NCI-H146 treated with DMSO at 0.1 percent for 48 hours (cell line): Measurements from ENCODE around the gene KSR1.

Experiments
- DNase-seq: peaks from one replicate; lab custom pipeline; 2025; ENCODE audit not compliant: unreplicated experiment; lab: John Stamatoyannopoulos, UW

The KSR1 gene

DNA sequence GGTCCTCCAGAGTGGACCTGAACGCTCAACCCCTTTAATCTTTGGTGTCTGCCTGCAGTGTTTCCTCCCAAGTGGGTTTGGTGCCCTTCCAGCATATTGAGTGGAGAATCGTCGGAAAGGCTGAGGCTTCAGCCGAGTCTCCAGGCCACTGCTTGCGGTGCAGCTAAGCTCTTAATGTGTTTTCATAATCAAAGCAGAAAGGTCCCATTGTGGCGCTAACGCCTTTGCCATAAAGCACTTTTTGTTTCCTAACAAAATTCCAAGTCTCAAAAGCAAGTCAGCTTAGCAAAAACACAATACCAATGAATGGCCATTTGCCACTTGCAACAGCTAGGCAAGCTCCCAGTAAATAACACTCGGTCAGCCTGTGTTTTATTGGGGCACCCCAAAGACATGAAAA is 57.6 kb downstream of the KSR1 start:
- no peak for DNase-seq

DNA sequence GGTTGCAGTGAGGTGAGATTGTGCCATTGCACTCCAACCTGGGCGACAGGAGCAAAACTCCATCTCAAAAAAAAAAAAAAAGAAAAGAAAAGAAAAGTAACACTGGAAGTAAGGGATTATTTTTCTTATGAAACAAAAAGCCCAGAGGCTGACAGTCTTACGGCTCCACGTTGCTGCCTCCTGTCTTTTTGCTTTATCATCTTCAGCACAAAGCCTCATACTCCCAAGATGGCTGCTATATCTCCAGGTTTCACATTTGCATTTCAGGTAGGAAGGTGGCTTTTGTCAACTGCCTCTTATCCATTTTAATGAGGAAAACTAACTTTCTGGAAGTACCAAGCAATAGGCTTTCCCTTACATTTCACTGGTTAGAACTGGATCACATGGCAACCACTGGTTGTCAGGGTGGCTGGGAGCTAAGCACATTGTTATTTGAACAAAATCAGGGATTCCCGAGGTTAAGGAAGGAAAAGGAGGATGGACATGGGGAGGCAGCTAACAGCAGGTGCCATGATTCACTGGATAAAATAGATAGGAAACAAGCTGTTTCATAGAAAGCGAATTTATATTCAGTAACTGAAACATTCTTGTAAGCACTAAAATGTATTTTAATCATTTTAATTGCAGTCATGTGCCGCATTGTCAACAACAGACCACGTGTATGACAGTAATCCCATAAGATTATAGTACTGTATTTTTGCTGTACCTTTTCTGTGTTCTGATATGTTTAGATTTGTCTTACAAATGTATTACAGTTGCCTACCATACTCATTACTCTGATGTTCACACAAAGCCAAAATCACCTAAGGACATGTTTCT is 58.6 kb downstream of the KSR1 start:
- no peak for DNase-seq

DNA sequence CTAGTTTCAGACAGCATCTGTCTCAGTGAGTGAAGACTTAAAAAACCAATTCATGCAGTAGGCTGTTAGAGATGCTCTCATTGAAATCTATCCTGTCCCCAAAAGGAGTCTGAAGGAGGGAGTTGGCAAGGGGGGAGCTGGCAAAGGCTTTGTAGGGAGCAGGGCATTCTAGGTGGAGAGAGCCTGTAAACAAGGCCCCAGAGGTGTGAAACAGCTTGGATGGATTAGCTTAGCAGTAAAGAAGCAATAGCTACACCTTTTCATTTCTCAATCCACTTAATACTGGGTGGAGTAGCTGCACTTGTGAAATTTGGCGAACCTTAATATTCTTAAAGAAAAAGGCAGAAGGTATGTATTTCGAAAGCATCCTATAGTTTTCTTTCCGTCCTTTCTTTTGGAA is 61.8 kb downstream of the KSR1 start:
- no peak for DNase-seq

DNA sequence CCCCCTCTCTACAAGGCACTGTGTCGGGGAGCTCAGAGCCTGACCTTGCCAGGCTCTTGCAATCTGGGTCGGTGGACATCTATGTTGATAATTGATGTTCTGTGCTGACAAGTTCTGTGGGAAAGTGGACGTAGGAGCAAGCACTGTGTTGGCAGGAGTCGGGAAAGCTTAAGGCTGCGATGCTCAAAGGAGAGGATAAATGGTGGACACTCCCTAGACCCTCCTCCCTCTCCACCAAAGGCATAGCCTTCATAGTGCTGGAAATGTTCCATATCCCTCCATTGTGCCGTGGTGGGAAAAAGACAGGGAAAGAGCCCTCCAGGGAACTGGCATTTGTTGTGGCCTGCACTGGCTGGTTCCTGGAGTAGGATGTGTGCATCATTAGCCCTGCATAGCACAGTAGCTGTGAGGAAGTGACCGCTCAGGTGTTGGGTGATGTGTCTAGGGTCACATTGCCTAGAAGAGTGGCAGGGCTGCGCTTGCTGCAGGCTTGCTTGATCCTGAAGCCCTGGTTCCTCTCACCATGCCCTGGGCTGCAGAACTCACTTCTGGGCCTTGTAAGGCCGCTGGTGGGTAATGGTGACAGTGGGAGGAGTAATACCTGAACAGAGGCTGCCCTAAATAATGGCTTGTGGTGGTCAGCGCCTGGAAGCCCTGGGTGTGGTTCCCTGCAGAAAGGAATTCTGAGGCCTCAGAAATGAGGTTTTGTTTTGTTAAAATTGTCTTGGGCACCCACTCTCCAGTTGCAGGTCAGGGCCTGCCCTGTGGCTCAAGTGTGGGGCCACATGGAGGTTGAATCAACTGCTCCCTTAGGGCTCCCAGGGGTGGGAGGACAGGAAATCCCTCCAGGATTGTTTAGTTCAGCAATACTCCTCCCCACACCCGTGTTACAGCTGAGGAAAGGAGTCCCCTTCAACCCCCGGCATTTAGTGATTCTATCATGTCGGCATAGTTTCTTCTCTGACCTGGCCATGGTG is 62.6 kb downstream of the KSR1 start:
- DNase-seq = no peak

DNA sequence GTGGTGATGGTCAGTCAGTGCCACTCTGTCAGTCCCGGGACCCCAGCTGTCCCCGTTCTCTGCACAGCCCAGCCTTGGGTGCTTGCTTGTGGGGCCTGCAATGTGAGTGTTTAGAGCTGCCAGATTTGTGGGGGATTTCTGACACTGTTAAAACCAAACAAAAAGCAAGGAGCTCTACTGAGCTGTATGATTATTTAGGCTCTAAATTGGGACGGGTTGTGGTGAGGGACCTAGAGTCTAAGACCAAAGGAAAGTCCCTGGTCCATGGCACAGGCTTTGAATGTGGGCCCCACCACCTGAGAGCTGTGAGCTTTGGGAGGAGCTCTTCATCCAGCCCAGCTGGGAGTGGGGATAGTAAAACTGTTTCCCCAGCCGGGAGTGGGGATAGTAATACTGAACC is 63.3 kb downstream of the KSR1 start:
- DNase-seq = no peak

DNA sequence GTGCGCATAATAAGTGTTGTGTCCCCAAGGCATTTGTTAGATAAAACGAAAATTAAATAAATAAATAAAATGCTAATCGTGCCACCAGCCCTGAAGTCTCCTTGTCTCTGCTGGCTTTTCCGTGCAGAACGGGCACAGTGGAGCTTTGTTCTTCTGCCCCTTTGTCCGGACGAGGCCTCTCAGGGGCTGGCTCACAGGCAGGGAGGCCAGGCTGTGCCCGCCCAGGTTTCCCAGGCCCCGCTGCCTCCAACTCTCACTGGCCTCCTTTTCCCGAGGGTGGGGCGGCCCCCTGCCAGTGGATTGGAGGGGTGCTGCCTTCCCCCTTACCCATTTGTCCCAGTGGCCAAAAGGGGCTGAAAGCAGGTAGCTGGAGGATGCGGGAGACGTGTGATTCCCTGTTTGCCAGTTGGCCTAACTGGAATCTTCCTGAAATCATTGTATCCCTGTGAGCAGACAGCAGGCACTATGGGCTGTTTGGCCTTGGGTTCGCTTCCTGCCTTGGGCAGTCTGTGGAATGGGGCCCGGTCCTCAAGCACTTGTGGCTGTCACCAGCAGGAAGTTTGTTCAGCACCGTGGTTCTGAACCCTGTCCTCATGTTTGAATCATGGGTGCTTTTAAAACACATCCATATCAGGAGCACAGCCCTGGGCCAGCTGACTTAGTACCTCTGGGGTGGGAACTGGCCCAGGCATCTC is 64.4 kb downstream of the KSR1 start:
- DNase-seq = no peak

DNA sequence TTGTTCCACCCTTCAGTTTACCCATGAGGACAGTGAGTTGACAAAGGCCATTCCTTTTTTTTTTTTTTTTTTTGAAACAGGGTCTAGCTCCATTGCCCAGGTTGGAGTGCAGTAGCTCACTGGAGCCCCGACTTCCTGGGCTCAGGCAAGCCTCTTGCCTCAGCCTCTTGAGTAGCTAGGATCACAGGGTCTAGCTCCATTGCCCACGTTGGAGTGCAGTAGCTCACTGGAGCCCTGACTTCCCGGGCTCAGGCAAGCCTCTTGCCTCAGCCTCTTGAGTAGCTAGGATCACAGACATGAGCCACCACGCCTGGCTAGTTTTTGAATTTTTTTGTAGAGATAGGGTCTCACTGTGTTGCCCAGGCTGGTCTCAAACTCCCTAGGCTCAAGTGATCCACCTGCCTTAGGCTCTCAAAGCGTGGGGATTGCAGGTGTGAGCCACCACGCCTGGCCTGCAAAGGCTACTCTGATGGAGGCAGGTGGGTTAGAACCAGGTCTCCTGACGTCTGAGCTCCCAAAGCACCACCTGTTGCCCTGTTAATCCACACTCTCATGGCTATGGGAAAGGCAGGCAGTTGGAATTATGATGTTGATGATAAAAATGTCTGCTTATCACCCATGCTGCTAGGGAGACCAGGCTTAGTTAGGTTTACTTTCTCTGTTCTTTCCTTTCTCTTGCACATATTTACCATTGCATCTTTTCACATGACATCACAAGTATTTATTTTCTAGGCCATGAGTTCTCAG is 65.2 kb downstream of the KSR1 start:
- DNase-seq = no peak

DNA sequence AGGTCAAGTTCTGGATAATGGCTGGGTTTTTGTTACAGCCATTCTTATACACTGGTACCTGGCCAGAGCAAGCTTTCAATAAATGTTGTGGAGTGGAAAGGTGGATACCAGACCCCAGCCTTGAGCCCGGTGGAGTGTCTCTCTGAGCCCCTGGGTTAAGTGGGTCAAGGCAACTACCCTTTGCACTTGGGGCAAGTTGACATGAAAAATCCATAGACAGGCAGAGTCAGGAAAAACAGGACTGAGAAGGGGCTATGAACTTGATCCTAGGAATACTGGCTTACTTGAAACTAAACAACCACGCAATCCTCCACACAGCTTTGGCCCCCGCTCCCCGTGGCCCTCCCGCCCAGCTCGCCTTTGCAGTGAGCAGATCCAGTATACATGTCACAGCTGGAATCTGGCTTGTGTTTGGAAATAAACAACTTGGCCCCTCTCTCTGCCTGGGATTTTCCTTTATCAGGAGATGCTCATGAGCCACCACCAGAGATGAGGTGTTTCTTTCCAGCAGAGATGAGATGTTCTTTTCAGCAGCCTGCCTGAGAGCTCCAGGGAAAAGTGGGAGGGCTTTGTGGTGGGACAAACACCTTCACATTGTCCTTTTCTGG is 65.9 kb downstream of the KSR1 start:
- no peak for DNase-seq

DNA sequence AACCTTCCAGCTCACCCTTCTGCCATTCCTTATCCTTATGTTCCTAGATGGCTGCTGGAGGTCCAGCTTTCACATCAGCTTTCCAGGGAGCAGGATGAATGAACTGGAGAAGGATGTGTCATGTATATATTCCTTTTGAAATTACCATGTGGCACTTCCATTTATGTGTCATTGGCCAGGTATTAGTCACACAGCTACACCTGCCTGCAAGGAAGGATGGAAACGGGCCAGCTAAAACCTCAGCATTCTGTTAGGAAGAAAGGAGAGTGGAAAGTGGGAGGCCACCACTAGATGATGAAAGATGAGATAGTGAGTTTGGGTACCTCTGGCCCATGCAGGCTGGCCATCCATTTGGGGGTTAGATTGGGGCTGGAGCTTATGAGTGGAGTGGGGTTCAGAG is 67.5 kb downstream of the KSR1 start:
- no peak for DNase-seq

DNA sequence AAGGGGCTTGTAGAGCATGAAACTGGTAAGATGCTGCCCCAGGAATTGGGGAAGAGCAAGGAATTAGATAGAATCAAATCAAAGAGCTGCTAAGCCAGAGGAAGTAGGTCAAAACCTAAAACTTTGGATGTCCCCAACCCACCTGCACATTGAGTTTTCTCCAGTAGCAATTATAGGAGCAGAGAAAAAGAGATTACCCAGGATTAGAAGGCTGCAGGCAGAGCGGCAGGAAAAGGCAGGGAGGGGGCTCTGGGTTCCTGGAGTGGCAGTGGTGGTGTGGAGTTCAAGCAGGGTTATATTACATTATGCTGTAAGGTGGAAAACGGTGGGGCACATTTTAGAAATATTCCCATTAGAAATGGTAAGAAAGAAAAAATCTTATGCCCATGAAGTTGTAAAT is 68.3 kb downstream of the KSR1 start:
- DNase-seq = no peak

DNA sequence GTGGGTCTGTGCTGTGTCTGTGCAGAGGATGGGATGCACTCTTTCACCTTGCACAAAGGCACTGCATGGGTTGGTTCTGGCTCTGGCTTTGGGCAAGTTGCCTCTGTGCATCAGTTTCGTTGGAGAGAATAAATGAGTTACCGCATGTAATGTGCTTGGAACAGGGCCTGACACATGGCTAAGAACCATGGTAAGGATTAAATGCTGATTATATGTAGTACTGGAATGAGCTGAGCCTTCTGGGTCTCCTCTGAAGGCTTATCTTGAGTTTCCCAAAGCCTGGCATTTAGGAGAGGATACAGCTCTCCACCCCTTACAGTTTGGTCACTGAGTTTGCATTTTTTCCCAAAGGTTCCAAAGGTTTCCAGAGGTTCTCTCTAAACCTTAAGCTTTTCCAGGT is 69.1 kb downstream of the KSR1 start:
- DNase-seq = no peak

DNA sequence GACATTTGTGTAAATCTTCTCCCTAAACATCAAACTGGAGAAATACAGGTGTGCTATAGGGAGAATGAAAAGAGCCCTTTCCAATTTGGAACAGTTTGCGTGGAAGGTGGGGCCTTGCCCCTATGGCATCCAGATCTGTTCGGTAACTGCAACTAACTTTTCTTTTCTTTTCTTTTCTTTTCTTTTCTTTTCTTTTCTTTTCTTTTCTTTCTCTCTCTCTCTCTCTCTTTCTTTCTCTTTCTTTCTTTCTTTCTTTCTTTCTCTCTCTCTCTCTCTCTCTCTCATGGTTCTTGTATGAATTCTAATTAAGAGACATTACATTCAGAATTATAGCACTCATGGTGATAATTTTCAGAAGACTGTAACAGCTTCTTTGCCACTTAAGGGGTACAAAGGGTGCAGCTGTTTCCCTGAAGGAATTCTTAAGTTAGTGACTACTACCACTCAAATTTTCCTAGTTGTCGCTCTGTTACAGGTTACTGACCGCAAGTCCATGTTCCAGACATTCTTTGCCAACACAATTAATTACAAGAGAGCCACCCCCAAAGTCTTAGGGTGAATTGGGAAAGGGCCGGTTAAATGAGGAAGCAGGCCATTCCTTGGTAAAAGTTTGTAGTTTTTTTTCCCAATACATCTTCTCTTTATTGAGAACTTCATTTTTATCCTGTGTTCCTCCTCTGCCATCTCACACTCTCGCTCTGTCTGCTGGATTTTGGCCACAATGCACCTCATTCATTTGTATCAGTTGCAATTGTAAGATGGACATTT is 69.8 kb downstream of the KSR1 start:
- no peak for DNase-seq

DNA sequence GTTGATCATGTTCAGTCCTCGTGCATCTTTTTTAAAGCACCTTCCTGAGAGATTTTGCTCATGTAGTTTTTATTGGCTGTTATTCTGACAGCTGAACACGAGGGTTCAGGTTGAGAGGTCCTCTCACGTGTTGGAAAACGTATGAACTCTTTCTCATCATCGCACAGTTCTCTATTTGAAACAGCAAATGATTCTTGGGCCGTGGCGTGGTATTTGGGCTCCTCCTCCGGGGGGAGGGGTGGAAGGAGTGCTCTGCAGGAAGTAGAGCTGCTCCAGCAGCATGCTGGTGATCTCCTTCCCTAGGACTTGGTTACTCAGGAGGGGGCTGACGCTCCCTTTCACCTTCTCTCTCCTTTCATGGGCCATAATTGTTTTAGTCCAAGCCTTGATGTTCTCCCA is 70.4 kb downstream of the KSR1 start:
- DNase-seq = no peak

DNA sequence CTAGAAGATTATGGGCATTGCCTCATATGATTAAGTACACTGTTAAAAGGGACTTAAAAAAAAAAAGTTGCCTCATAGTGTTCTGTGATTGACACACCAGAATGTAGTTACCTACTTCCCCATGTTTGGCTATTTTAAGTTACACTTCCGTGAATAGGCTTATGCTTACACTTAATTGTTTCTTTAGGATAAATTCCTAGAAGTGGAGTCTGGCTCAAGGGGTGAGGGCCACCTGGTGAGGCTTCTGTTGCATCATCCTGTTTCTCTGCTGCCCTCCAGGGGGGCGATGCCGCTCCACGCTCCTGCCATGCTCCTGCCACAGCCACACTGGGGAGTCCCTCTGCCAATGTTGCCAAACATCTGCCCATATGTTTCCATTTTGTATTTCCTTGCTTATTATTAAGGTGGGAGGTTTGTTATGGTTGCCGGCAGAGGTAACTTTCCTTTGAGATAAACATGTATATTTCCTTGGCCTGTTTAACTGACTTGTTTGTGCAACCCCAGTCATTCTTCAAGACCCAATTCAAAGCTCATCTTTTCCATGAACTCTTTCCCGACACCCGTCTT is 73.1 kb downstream of the KSR1 start:
- DNase-seq = peak; percentile 69

DNA sequence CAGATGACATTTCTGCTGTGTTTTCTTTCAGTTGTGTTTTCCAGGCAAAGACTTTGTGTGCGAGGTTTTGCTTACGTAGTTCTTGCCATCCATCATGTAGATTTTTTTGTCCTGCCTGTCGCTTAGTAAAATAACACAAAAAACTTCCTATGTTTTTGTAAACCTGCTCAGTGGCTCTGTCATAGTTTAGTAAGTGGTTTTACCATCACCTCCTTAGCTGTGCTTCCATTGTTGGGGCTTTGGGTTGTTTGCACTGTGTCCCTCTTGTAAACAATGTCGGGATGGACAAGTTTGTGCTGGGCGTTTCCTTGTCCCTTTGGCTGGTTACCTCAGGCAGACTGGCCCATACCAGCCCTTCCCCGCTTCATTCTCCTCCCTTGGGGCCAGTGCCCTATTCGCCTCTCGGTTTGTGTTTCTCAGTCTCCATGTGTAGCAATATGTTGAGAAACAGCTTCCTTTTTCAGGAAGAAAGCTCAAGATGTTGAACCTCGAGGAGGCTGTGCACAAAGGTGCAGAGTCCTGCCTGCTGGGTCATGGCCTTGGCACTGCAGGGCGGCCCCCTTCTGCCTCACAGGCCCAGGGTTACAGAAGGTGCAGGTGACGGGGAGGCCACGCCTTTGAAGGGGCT is 74.6 kb downstream of the KSR1 start:
- no peak for DNase-seq

DNA sequence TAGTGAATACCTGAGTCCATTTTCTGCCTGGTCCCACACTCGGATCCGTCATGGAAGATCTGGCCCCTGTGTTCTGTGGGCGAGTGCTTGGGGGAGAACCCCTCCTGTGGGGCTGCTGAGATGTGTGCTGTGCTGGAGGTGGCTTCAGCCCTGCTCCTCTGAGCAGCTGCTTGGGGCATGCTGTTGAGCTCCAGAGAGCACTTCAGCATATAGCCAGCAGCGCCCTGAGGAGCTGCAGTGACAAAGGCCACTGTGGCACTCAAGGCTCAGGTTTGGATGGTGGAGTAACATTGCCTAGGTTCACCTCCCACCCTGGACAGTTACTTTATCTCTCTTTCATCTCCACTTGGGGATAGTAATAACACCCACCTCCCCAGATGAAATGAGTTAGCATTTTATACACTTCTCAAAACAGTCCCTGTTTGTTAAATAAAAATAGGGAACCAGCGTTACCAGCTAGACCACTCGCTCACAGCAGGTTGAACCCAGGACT is 75.3 kb downstream of the KSR1 start:
- no peak for DNase-seq

DNA sequence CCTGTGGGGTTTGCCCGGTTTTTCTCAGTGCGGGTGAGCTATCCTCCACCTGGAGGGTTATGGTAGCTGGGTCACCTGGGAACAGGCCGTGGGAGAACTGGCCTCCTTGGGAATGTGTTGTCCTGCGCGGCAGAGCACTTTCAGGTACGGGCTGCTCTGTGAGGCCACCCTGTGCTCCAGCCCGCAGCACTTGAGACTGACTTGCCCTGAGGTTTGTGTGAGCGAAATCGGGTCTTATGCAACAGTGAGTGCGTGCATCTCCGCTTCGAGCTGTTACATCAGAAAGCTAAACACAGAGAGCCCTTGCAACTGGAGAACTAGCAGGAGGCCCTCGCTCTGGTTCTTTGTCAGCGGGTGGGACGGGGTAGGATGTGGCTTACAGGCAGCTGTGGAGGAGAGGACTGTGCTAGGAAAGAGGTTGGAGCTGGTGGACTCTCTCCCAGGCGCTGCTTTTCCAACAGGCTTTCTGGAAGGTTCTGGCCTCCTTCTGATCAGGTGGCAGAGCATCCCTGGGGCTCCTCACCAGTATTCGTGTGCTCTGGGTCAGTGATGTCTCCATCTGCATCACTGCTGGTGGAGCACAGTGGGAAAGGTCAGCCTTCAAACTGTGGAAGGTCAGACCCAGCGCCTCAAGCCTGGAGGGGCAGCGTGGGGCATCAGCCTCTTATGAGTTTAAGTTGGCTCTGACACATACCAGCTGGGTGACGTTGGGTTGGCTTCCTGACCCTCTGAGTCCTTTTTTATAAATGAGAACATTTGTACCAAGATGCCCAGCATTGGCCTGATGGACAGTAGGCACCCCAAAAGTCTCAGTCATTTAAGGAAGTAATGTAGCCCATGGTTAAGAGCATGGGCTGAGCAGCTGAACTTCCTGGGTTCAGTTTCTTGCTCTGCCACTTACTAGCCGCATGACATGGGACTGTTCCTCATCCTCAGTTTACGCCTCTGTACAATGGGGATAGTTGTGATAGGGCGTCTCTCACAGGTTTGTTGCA is 76.3 kb downstream of the KSR1 start:
- DNase-seq = no peak
